Measurements from ENCODE around the gene KCNQ4.

The KCNQ4 gene

DNA sequence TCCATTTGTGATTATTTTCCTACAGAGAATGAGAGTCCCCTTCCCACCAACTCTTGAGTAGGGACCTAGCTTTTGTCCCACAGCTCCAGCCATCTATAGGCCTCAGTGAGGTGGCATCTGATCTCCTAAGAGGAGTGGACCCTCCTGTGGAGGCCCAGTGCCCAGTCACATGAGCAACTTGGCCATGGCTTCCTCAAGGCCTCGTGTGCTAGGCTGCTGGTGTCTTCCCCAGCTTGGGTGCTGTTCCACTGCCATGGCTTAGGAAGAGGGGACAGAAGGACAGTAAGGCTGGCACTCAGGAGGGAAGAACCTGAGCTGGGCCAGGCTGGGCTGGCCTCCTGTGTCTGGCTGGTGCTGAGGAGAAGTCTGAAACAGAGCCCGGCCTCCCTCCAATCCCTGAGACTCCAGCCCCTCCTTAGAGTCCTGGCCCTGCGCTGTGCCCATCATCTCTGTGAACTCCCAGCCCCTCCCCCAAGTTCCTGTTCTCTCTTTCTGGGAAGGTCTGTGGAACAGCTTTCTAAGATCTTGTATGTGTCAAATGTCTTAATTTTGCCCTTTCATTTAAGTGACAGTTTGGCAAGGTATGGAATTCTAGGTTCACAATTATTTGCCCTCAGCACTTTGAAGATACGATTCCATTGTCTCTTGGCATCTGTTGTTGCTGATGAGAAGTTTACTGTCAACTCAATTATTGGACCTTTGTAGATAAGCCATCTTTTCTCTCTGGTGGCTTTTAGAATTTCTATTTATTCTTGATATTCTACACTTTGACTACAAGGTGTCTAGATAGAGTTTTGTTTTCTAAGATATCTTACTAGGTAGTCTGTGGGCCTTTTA, 7.1 kb upstream of the KCNQ4 start:
- DNase-seq (ENCODE audit: low read depth, low spot score), result no peak

DNA sequence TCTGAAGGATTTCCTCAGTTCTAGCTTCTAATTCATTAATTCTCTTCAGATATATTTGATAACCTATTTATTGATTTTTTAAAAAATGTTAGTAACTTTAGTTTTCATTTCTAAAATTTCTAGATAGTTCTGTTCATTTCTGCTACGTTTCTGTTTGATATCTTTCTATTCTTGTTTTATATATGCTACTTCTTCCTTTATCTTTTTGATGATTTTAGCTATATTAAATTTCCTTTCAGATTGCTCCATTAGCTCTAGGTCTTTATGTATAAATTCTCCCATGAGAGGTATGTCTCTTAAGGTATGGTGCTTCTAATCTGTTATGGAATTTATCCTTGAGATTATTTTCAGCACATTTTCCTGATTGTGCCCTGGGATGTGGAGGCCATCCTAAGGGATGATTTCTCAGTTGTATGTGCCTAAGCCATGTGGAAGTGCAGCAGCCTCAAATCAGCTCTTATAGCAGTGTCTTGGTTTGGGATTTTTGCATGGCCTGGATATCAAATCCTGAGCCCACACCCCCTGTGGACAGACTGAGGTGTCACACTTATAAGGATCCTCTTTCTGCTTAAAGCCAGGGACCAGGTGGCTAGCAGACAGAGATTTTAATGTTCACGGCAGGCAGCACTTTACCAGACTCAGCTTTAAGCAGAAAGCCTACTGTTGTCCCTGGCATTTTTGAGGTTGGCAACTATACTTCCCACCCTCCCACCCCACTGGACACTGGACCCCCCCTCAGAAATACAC, 6.2 kb upstream of the KCNQ4 start:
- no peak for DNase-seq (ENCODE audit: low read depth, low spot score)

DNA sequence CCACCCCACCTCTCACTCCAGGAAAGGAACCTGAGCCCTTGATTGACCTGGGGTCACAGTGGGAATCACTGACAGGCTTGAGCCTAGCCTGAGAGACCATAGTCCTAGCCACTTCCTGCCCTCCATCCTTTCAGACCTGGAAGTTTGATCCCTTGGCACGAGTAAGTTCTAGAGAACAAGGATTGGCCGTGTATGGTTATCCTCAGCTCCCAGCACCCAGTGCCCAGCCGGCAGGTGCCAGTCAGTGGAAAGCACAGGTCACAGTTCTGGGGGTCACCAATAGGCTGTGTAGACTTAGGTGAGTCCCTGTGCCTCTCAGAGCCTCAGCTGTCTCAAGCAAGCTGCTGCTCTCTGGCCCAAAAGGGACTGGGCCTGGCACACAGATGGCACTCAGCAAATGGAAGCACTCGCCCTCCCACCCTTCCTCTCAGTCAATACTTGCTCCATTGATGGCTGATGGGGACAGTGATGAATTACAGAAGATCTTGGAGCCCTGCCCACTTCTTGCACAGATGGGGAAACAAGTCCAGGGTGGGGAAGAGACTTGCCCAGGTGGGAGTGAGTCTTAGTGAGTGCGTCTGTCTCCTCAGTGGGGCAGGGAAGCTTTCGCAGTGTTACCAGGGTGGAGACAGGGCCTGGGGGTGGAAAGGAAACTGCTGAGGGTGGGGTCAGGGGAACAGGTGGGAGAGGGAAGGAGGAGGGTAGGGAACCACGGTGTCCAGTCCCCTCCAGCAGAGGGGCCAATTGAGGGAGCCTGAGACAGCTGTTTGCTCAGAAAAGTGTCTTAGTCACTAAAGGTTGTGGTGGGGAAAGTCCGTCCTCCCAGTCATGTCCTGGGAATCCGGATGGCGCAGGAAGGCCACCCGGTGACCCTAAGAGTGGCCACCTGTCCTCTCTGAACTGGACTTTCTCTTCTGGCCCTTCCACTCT, 2.6 kb upstream of the KCNQ4 start:
- no peak for DNase-seq (ENCODE audit: low read depth, low spot score)

DNA sequence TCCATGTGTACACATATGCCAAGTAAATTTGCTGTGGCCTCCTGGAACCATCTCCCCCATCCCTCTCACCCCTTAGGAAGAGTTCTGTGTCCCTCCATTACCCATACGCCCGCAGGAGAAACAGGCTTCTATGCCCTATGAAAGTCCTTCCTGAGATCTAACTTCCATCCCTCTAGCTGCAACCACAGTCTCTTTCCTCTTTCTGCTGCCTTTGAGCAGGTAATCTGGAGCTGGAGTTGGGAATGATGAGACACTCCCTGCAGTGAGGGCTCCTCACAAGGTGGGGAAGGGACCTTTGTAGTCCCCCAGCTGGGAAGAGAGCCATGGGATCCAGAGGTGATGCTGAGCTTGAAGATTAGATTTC, 2.0 kb upstream of the KCNQ4 start:
- no peak for DNase-seq (ENCODE audit: low read depth, low spot score)

DNA sequence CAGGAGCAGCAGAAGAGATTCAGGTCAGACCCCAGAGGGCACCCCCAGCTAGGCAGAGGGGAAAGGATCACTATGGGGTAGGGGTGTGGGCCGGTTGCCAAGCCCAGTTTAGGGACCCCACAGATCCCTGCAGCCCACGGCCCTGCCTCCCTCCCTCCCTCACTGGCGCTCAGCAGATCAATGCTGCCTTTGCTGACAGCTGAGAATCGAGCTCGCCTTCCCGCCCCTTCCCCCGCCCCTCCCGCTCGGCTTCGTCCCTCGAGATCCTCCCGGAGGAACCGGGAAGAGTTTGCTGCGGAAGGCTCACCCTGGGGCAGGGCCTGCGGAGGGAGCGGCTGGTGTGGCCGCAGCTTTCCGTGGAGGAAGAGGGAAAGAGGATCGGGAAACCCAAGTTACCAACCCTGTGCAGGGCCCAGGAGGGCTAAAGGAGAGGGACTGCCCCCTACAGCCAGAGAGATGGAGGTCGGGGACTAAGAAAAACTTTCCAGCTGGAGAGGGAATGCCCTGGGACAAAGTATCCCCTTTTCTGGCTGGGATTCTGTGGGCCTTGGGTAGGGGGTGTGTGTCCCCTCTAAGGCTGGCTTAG, 1.1 kb upstream of the KCNQ4 start:
- DNase-seq (ENCODE audit: low read depth, low spot score), result peak; percentile 57

DNA sequence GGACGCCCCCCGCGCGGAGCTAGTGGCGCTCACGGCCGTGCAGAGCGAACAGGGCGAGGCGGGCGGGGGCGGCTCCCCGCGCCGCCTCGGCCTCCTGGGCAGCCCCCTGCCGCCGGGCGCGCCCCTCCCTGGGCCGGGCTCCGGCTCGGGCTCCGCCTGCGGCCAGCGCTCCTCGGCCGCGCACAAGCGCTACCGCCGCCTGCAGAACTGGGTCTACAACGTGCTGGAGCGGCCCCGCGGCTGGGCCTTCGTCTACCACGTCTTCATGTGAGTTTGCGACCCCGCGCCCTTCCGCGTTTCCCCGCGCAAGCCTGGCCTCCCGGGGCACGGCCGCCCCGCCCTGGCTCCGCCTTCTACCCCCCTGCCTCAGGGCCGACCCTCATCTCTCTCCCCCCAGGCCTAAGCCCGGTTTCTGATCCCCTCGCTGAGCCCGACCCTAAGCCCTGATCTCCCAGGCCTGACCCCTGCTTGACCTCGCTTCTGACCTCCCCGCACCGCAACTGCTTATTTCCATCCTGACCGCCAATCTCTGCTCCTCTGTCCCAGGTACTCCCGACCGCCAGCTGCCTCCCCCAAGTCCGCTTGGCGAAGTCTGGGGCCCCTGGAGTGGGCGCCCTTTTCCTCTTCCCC, 669 bp downstream of the KCNQ4 start:
- DNase-seq (ENCODE audit: low read depth, low spot score), result peak; percentile 55

DNA sequence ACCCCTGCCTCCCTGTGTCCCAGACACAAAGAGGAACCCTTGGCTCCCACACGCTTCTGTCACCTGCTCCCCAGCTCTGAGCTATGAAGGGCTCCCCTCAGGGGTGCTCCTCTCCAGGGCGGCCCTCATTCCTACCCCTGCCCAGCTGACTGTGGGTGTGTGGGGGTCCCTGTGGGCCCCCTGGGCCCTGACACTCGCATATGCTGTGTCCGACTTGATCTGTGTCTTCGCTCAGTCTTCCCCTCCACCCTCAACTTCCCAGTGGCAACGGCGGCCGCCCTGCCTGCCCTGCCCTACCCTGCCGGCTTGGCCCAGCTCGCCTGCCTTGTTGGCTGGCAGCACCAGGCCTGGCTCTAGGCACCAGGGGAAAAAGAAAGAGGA, 1.2 kb downstream of the KCNQ4 start:
- no peak for DNase-seq (ENCODE audit: low read depth, low spot score)

DNA sequence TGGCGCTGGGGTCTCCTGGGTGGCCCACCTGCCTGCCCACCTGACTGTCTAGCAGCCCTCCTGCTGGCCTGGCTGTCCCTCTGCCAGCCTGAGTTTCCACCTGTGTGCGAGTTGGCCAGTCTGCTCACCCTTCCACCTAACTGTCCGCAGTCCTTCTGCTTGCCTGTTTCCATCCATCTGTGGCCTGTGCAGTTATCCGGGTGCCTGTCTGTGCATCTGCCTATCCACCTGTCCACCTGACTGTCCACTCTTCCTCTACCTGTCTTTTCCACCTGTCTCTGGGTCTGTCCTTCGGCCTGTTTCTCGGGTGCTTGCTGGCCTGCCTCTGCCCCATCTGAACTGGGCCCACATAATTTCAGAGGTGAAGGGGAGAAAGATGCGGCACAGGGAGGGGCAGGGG, 1.9 kb downstream of the KCNQ4 start:
- DNase-seq (ENCODE audit: low read depth, low spot score), result no peak

DNA sequence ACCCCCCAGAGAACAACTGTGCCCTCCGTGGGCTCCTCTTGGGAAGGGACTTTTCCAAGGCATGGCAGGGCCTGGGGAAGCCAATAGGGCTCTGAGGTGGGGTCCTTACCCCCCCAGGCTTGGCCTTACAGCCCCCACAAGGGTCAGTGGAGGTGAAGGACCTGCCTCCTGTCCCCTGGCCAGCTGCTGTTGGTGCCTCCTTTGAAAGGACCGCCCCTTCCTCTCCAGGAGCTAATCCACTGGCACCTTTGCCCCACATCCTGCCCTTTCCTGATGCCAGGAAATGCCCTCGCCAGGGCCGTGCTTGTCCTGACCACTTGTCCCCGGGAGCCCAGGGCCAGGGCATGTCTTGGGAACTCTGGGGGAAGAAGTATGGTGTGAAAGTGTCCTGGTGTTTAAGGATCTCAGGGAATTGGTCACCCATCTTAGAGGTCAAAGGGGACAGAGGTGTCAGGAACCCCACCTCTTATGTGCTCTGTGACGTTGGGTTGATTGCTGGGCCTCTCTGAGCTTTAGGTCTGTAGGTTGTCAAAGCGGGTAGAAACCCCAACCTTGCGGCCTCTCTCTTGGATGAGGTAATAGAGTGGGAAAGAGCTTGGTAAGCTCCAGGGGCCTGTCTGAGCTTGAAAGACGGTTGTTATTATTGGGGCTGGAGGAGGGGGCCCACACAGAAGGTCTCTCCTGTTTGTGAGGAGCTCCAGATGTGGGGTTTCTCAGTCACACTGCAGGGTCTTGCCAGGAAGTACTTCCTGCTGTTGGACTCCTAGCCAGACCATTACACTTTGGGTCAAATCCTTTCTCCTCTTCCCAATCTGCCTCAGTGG, 2.8 kb downstream of the KCNQ4 start:
- no peak for DNase-seq (ENCODE audit: low read depth, low spot score)

DNA sequence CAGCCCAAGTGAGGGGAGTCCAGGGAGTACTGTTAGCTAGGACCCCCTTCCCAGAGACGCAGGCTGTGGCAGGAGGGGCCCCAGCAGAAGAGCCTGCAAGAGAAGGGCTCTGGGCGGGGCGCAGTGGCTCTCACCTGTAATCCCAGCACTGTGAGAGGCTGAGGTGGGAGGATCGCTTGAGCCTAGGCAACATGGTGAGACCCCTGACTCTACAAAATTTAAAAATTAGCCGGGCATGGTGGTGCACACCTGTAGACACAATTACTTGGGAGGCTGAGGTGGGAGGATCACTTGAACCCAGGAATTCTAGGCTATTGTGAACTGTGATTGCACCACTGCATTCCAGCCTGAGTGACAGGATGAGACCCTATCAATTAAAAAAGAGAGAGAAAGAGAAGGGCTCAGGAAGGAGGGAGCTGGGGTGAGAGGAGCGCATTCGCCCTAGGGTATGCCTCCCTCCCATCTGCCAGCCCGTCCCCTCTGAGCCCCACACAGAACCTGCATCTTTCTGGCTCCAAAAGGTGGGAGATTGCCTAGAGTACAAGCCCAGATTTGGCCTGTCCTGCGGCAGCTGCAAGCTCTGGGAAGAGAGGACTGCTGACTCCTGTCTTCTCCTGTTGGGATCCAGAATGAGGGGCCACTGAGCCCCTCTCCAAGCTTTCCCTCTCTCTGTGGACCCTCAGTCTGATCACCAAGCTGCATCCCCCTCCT, 3.6 kb downstream of the KCNQ4 start:
- DNase-seq (ENCODE audit: low read depth, low spot score), result no peak

DNA sequence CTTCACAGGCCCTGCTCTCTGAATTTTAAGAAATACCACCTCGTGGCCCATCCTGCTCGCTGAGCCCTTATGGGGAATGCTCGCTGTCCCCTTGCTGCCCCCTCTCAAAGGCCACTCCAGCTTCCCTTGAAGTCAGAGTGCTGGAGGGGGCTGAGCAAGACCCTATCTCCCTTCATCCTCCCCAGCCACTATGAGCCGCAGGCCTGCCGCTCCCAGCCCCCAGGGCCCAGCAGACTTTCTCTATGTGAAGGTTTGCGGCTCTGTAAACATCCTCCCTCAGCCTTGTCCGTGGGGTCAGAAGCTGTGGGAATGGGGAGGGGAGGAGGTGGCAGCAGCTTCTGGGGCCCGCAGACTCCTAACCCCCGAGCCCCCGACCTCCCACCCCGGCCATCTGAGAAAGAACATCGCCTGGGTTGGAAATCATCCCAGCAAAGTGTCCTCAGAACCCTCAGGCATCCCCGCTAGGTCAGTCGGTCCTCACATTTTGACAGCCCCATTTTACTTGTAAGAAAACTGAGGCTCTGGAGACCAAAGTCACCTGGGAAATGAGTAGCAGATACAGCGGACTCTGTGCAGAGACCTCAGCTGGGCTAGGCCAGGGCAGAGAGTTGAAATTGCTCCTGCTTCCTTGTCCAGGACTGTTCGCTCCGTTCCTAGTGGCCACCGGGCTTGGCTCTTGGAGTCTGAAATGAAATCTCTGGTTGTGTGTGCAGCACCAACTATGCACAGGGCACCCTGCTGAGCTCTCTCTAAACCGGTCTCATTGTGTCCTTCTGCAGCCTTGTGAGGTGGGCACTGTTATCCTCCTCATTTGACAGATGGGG, 4.4 kb downstream of the KCNQ4 start:
- no peak for DNase-seq (ENCODE audit: low read depth, low spot score)

DNA sequence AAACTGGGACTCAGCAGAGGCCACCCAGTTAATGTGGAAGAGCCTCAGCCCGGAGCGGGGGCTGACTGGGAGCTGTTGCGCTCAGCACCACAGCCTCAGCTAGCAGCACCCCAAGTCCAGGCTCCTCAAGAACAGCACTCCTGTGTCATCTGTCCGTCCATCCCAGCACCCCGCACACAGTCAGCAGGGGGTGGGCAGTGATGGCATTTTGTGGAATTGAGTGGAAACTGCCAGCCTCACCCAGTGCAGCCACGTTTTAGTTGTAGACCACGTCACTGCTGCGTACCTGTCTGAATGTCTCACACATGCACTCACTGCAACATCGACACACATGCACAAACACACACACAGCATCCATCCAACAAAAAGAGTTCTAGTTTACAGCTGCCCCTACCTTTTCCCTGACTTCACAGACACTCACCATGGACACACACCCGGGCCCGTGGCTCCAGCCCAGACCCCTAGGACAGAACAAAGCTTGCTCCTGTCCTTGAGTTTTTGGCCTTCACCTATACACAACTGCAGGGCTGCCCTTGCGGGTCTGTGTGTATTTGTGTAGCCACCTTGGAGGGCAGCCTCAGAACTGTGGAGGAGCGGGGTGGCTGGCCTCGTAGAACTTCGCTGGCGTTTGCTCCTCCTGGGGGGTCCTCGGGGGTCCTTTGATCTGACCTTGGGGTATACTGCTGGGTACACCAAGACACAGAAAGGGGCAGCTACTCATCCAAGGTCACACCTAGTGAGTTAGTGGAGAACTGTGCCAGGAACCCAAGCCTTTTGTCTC, 5.2 kb downstream of the KCNQ4 start:
- DNase-seq (ENCODE audit: low read depth, low spot score), result no peak

DNA sequence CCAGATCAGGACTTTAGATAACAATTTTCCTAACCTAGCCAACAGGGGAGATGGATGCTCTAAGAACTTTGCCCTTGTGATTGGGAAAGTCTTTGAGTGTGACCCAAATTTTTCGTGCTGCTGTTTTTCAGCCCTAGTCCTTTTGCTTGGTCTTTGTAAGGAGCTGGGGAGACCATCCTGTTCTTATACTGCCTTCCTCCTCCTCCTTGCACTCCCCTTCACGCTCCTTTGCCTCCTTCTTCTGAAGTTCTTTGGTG, 5.7 kb downstream of the KCNQ4 start:
- no peak for DNase-seq (ENCODE audit: low read depth, low spot score)

DNA sequence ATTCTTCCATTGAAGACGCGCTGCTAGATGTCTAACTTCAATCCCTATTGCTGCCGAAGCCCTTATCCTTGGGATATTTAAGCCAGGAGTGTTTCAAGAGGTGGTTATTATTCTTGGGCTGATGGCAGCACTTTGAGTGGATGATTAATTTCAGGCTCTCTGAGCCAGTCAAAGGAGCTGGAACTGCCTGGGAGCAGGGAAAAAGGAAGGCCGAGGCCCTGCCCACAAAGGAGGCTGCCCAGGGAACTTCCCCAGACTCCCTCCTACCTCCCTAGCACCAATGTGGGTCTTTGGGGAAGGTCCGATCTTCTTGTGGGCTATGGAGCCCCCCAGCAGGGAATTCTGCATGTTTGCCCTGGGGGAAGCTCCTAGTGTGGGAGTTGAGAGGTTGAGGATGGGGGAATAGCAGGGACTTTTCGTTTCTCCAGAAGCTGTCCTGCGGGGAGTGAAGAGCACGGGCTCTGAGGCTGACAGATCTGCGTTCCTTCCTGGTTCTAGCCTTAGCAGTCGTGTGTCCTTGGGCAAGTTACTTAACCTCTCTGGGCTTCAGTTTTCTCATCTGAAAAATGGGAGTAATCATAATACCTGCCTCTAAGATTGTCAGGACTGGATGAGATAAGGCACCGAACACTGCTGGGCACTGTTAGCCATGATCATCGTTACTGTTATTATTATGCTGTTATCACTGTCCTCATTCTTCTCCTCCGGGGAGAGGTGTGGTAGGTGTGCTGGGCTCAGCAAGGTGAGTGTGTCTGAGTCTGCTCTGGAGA, 6.3 kb downstream of the KCNQ4 start:
- no peak for DNase-seq (ENCODE audit: low read depth, low spot score)

DNA sequence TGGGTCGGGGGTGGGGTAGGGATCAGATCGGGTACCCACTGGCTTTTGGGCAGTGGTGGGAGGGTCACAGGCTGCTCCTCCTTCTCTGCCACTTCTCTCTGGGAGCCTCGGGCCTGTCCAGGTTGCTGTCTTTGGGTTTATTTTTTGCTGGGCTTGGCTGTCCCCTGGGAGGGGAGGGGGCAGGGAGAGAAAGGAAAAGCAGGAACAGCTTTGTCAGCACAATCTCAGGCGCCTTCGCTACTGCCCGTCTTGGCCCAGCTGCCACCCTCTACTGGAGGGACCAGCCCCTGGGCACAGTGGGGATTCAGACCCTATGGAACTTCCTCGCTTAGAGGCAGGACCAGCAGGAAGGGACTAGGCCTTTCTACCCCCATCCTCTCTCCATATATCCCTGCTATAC, 8.4 kb downstream of the KCNQ4 start:
- DNase-seq (ENCODE audit: low read depth, low spot score), result no peak

DNA sequence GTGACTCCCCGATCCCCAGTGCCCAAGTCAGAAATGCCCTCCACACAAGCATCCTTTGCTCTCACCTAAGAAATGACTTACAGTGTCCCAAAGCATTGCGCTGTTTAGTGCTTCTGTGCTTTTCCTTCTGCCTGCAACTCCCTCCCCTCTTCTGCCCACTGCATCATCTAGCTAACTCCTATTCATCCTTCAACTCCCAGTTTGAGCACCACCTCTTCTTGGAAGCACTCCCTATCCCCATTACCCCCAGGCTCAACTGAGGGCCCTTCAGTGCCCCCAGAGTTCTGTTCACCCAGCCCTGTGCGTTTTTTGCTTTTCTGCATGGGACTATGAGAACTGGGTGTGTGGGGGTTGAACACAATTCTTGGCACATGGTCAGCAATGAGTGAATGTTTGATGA, 10.0 kb downstream of the KCNQ4 start:
- no peak for DNase-seq (ENCODE audit: low read depth, low spot score)

DNA sequence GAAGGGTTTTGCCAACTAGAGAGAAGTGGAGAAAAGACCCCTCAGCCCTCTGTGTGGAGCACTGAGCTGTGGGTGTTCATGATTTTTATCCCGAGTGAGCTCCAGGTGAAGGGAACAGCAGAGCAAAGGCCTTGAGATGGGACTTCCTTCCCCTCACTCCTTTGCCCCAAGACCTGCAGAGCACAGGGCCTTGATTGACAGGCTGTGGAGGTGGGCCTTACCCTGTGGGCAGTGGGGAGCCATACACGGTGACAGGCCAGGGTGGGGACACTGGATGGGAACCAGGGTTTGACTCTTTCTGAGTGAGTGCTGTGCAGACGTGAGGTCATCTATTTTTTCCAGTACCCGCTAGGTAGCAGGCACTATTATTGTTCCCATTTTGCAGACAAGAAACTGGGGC, 10.5 kb downstream of the KCNQ4 start:
- no peak for DNase-seq (ENCODE audit: low read depth, low spot score)
